HG02623 (cell line): Measurements from ENCODE around the gene WWOX.

Source experiments
- ATAC-seq: cut with Tn5 transposase; IDR thresholded peaks from one replicate; pipeline ENCODE4 v1.9.1; 2021; ENCODE audit warnings: moderate library complexity; ENCODE audit not compliant: unreplicated experiment

Gene WWOX

DNA sequence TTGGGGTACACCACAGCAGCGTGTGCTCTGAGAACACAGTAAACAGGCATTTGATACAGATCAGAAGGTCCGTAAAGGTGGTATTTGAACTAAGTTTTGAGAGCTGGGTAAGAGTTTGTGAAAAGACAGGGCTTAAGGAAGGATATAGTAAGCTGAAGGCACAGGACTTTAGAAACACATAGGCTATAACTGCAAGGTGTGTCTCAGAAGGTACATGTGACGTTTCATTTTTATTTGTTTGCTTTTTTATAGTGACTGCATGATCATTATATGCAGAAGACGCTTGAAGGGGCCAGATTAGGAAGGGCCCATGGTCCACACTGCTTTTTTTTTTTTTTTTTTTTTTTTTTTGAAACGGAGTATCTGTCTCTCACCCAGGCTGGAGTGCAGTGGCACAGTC lies 644.6 kb downstream of the WWOX start:
- no peak for ATAC-seq

DNA sequence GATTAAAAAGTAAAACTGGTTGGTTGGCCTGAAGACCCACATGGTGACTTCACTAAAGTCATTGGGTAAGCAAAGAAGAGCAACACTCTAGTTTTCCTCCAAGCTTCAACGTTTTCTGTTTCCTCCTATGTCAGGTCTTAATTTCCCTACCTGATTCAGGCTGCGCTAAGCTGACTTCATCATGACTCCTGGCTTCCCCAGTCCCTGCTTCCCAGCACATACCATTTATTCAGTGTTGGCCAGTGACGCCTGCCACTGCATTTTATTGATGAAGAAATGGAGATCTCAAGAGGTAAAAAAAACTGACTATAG lies 645.3 kb downstream of the WWOX start:
- no peak for ATAC-seq

DNA sequence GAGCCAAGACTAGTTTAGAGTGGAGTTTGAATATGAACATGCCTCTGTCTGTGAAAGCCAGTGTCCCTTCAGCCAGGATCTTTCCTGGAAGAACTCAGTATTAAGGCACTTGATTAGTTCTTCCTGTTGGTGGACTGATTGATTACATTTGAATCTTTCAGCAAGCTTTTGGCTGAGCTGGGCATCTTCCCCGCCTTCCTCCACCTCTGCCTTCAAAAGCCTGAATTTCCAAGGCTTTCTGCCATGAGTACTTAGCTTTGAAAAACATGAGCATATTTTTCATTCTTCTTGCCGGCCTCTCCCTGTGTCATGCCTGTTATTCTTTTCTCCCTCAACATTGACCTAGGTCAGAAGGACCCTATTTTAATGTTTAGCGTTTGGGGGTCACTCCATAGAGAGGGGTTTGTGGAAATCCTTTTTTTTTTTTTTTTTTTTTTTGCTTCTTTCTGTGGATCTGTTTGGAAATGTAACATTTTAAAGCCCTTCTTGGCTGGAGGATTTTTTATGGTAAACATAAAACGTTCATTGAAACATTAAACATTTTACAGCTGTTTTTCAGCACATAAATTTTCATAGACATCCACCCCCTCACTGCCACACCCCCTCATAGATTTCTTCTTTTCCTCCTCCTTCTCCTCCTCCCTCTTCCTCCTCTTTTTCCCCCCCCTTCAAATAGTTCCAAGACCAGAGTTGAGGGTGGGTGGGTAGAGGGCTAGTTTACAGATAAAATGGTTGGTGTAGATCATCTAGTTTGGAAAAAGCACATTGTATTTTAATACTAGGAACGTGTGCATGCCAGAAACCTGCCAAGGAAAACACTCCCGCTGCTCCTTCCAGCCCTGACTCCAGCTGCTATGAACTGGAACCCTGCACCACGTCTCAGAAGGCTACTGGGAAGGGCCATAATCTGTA lies 645.9 kb downstream of the WWOX start:
- ATAC-seq = no peak

DNA sequence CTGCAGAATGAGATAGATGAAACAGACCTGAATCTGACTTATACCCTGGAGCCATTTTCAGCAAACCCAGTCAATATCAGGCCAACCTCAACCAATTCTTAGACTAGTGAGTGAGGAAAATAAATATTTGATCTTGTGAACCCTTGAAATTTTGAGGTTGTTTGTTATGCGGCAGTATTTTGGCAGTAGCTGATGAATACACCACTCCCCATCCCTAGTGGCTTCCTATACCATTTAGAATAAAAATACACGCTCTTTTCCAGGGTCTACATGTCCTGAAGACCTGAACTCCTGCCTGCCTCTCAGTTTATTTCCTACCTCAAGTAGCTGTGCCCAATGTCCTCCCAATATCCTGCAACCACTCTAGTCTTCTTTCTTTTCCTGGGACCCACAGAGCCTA lies 647.3 kb downstream of the WWOX start:
- no peak for ATAC-seq

DNA sequence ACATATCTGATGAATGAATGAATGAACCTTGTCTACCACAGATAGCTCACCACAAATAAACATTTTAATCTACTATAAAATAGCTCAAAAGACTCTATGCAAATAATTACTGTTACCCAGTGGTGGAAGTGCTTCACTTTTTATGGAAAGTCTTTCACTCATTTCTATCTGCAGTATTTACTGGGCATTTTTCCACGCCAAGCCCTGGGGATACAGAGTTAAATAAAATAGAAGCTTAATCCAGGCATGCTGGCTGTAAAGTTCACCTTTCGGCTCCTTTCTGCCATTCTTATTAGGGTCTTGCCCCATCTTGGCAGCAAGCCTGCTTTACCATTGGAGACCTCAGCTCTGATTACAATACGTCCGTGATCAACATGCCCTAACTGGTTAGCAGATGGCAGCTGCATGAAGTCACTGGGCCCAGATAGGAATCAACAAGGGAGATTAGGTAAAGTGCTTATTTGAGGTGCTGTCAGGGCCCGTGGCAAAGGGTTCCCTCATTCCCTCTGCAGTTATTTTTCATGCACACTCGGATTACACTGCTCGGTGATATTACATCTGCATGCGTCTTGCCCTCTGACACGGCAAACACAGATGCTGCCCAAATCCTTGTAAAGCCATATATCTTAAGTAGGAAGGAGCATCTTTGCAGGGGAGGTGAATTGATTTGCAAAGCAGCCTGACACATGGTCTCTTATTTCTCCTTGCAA lies 648.9 kb downstream of the WWOX start:
- ATAC-seq = no peak

DNA sequence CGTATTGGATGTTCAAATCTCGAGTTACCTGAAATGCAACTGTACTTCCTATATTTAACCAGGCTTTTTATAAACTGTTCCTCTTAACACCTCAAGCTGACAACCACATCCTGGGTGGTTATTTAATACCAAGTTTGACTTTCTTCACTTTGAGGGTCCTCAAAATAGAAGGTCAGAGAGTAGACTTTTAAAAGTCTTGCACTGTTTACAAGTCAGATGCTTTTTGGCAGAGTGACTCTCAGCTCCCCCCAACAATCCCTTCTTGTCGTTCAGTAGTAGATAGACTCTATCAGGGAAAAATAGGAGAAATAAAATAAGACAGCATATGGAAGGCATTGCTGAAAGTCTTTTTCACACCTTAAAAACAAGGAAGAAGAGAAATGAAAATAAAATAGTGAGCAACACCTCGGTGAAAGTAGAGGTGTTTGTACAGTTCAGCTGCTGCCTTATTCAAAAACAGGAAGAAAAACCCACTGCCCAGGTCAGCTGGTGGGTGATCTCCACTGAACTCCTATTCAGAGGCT lies 650.4 kb downstream of the WWOX start:
- peak; percentile 68 for ATAC-seq

DNA sequence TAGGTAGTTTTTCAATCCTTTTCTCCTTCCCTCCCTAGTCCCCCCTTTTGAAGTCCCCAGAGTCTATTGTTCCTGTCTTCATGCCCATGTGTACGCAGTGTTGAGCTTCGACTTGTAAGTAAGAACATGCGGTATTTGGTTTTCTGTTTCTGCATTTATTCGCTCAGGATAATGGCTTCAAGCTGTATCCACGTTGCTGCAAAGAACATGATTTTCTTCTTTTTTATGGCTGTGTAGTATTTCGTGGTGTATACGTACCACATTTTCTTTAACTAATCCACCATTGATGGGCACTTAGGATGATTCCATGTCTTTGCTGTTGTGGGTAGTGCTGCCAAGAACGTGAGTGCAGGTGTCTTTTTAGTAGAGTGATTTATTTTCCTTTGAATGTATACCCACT lies 651.2 kb downstream of the WWOX start:
- ATAC-seq = no peak

DNA sequence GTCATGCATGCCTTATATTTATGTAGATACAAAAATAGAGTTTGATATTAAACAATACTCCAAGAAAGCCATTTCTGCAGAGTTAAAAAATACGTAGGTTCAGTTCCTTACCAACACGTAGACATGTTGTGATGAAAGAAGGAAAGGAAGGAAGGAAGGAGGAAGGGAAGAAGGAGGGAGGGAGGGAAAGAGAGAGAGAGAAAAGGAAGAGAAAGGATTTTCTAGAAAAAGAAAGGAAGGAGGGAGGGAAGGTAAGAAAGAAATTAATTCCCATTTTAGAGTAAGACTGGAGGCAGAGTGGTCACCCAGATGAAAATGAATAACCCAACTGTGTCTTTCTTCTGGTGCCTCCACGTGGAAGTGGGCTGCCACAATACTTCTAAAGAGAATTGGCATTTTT lies 652.1 kb downstream of the WWOX start:
- no peak for ATAC-seq

DNA sequence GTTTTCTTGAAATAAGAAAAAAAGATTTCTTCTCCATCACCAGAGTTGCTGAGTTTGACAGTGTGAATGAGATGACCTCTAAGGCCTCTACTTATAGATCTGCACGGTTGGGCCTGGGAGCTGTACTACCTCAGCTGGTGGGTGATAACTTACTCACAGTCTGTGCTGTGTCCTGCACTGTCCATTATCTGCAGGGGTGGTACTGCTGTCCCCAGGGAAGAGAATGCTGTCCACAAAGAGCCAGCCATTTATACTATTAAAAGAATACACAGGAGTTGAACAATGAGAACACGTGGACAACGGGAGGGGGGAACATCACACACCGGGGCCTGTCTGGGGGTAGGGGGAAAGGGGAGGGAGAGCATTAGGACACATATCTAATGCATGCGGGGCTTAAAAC lies 655.3 kb downstream of the WWOX start:
- ATAC-seq = no peak

DNA sequence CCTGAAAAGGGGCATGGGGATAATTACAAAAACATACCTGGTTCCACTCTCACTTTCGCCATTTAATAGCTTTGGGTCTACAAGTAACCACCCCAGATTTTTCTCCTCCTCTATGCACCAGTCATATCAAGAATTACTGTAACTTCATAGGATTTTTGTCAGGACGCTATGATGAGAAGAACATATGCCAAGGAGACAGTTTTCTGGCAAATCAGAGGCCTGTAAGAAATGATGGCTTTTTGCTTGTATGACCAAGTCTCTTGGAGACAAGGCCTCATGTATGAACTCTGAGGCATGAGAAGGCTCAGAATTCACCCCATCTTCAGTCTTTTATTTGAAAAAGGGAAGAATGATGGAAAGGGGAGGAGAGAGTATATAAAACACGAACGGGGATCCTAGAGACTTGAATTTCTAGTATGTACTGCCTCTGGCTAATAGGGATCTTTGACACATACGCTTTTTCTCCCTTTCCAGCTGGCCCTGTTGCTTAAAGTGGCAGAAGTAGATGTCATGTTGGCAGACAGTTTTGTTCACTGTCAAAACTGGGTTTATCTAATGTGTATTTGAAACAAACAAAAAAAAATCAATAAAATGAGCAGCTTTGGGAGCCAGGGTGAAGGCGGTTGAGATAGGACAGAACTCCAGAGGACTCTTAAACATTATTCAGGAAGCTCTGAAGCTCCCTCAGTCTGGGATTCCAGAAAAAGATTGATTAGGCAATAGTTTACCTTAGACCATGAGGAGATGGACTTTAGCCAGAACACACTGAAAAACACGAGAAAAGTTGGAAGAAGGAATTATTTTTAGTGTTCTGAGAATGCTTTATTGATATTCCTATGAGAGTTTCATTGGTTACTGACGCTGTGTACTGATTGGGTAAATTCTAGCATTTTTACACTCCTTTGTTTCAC lies 656.6 kb downstream of the WWOX start:
- ATAC-seq = no peak

DNA sequence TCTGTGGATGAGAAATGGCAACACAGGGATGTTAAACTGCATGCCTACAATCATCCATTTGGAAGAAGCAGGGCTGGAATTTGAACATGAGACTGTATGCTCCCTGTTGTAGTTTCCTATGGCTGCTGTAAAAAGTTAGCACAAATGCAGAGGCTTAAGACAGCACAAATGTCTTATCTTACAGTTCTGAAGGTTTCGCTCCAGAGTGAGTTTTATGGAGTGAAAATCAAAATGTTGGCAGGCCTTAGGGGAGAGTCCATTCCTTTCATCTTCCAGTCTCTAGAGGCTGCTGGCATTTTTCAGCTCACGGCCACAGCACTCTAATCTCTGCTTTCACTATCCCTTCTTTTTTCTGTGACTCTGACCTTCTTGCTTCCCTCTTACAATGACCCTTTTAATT lies 660.1 kb downstream of the WWOX start:
- no peak for ATAC-seq

DNA sequence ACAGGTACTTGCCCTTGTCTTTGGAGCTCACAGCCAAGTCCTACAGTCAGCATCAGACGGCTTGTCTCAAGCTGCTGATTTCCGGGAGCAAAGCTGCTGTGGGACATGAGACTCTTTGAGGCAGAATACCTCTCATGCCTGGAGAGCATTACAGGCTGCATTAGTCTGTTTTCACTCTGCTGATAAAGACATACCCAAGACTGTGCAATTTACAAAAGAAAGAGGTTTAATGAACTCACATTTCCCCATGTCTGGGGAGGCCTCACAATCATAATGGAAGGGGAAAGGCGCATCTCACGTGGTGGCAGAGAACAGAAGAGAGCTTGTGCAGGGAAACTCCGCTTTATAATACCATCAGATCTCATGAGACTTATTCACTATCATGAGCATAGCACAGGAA lies 661.2 kb downstream of the WWOX start:
- no peak for ATAC-seq

DNA sequence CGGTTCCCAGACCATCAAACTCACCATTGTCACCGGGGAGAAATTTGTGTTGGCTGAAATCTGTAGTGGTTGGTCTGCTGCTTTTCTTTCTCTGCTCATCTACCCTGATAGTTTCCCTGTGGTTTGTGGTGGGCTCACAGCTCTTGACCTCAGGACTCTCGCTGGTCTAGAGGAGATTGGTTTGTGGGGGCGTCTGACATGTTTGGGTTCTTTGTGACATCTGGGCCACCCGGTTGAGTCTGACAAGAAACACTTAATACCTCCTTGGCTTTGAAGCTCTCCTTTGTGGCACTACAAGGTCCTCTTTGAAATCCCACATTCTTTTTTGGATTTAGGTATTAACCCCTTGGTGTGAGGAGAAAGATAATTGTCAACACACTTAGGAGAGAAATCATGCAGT lies 662.0 kb downstream of the WWOX start:
- ATAC-seq = peak; percentile 73

DNA sequence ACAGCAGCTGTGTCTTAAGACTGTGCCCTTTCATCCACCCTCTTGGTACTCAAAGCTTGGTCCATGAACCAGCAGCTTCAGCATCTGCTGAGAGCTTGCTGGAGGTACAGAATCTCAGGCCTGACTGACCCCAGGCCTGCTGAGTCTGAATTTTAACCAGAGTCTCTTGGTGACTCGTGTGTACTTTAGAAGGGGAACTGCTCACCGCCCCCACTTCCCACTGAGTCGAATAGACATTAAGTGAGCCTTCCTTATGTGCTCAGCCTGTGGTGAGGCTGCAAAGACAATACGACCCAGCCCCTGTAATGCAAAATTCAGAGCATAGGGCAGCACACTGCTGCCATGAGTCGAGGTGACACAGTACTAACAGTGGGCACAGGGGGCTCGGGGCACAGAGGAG lies 662.8 kb downstream of the WWOX start:
- ATAC-seq = peak; percentile 69

DNA sequence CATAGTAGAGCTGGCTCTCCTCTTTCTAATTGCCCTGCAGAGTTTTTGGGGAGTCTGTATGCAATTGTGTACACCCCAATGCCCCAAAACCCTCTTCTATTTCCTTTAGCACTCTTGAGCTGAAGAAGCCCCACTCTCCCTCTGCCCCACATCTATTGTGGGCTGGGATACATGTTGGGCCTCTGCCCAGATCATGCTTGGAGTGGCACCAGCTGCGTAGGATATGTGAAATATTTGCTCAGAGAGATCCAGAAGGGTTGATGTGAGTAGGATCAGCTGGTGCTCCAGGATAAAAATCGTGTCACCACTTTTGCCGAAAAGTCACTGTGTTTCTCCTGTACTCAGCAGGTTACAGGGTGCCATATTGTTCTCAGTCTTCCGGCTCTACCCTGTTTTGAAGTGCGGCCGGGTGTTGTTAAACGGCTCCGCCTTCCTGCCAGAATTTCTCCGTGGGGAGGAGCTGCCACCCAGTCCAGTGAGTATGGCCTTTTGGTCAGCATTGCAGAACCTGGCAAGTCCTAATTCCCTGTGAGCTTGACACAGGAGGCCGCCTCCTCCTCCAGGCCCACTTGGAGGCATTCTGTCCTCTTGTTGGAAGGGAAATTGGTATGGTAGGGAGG lies 664.5 kb downstream of the WWOX start:
- ATAC-seq = no peak

DNA sequence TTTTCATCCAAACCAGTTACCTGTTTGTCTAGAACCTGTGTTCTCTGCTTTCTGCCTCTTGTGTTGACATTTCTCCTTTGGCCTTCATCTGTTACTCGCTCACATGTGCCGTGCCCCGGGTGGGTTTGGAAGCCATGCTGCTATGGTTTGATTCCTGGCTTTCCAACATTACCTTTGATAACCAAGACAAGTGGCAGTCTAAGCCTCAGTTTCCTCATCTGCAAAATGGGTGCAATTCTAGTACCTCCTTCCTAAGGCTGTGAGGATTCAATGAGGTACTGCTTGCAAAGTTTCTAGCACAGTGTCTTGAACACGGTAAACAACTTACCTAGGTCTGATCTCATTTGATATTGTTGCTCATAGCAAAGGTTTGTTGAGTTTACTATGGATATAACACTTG lies 665.0 kb downstream of the WWOX start:
- ATAC-seq = no peak

DNA sequence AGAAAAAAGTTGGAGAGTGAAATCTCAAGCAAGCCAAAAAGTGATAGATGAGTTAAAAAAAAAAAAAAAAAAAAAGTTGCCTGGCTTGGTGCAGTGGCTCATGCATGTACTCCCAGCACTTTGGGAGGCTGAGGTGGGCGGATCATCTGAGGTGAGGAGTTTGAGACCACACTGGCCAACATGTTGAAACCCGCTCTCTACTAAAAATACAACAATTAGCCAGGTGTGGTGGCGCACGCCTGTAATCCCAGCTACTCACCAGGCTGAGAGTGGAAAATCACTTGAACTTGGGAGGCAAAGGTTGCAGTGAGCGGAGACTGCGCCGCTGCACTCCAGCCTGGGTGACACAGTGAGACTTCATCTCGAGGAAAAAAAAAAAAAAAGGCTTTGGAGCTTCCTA lies 668.8 kb downstream of the WWOX start:
- ATAC-seq = no peak

DNA sequence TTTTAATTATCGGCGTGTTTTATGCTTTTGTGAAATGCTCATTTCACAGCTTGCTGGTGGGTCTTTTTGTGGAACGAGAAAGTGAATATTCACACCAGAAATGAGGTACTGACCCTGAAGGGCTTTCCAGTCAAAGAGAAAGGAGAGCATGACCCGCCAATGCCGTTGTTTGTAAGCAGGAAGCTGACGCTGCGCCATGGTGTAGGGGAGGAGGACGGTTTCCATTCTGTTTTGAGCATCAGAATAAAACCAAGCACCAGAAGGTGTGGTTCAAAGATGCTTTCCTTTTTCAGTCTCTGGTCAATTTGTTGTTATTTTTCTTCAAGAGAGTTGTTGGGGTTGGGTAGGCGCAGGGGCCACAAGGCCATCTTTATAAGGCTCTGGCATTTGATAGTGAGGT lies 669.3 kb downstream of the WWOX start:
- no peak for ATAC-seq

DNA sequence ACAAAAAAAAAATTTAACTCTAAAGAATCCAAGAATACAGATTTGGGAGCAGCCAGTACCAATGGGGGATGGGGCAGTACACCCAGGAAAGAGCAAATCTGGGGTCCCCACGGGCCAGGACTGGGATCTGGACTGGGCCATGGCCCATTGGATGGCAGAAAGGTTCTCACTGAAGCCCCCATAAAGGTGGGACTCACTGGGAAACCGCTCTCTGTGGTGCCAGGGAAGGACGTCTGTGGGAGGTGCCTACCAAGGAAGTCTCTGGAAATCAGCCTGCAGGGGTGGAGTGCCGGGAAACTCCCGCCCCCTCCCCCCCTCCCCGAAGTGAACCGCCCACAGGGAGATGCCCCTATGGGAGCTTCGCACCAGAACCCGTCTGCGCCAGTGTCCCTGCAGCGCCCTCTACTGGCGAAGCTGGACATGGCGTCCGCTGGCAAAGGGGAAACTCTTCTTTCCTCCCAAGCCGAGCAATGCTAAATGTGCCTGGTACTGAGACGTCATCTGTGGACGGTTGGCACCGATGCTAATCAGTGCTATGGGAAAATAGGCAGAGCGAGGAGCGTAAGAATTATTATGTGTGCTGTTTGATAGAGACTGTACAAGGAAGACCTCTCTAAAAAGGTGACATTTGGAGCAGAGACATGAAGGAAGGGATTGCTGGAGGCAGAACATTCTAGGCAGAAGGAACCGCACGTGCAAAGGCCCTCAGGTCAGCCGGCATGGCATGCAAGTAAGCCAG lies 671.1 kb downstream of the WWOX start:
- ATAC-seq = peak; percentile 69

DNA sequence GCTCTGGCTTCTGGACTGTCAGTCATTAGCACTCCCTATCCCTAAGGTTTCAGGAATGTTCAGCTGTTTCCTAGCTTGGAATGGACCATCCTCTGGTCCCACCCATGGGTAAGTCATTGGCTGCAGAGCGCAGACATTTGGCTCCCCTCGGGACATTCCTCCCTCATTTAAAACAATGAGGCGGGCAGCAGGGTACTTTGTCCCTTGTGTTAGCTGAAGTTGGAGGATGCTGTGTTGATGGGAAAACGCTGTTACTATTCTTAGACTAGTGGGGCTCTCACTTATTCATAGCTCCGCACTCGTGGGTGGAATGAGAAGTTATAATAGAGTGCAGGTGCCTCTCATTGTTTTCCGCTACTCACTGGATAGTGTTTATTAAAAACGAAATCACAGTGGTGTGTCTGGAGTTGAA lies 673.8 kb downstream of the WWOX start:
- ATAC-seq = no peak
